Activated naive CD8-positive, alpha-beta T cell treated with anti-CD3 and anti-CD28 coated beads, Interleukin-2, amount 50 U/mL, for 24 hours (primary cell): ENCODE results near the gene GPR150.
"Not testable (repeated sequence)": the region's sequence is repeated elsewhere in the genome, so short reads cannot be mapped to it uniquely, and the experiment has no call there.

Experiments
- ATAC-seq: fragments of 150-1000 bp; cut with Tn5 transposase; one replicate; pipeline ENCODE4 v1.10.0; 2021
- DNase-seq: peaks from one replicate; pipeline ENCODE4 v3.0.0; 2021
- H3K27ac Mint-ChIP-seq: one replicate; pipeline ENCODE4 v1.8.0; 2021; ENCODE audit warnings: mild to moderate bottlenecking, mixed read lengths
- H3K27me3 Mint-ChIP-seq: one replicate; pipeline ENCODE4 v1.8.0; 2021; ENCODE audit warnings: mixed read lengths
- H3K36me3 Mint-ChIP-seq: one replicate; pipeline ENCODE4 v1.8.0; 2021; ENCODE audit warnings: low read depth, mixed read lengths
- H3K4me1 Mint-ChIP-seq: one replicate; pipeline ENCODE4 v1.8.0; 2021; ENCODE audit warnings: mixed read lengths
- H3K4me3 Mint-ChIP-seq: one replicate; pipeline ENCODE4 v1.8.0; 2021; ENCODE audit warnings: mild to moderate bottlenecking, moderate library complexity, mixed read lengths
- H3K9me3 Mint-ChIP-seq: one replicate; pipeline ENCODE4 v1.8.0; 2021; ENCODE audit warnings: mixed read lengths

Gene GPR150

DNA sequence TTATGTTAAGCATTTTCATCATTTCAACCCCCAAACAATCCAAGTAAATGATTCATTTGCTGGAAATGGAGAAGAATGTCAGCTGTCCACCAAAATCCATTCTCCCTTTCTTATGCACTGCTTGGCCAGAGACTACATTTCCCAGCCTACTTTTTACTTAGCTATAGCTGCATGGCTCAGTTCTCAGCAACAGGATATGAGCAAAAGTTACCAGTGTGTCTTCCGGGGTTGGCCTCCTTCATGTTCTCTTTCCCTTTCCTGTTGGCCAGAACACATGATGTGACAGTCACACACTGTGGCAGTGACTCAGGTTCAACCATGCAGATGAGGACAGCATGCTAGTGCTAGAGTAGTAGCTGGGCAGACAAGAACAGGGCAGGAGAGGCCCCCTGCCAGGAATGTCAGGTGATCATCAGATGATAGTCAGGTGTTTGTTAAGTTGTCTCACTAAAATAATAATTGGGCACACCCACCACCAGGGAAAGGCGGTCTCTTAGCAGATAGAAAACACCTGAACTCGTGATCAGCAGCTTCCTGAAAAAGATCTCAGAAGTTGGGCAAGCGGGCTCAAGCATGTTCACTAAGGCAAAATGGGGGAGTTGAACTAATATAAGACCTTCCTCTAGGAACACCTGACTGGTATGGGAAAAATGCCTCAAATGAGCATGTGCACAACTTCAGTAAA, 12.2 kb downstream of the GPR150 start:
- Mint-ChIP-seq H3K9me3 (peaks cover 21% of the 10 kb centered on the region), H3K4me1 (peaks cover 20% of the 10 kb centered on the region), H3K36me3 (peaks cover 4% of the 10 kb centered on the region), H3K27me3 (no peaks in the 10 kb centered on the region), H3K27ac (peak overlapping the region; percentile 96), H3K4me3 (peak overlapping the region; percentile 46)
- DNase-seq (peak; percentile 60), ATAC-seq (peak; percentile 100)

DNA sequence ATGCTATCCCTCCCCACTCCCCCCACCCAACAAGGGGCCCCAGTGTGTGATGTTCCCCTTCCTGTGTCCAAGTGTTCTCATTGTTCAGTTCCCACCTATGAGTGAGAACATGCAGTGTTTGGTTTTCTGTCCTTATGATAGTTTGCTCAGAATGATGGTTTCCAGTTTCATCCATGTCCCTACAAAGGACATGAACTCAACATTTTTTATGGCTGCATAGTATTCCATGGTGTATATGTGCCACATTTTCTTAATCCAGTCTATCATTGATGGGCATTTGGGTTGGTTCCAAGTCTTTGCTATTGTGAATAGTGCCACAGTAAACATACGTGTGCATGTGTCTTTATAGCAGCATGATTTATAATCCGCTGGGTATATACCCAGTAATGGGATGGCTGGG, 13.1 kb downstream of the GPR150 start:
- not testable (repeated sequence) for DNase-seq, H3K36me3 Mint-ChIP-seq, H3K27ac Mint-ChIP-seq, ATAC-seq, H3K4me3 Mint-ChIP-seq, H3K27me3 Mint-ChIP-seq
- peaks cover 21% of the 10 kb centered on the region for H3K9me3 Mint-ChIP-seq
- peaks cover 20% of the 10 kb centered on the region for H3K4me1 Mint-ChIP-seq

DNA sequence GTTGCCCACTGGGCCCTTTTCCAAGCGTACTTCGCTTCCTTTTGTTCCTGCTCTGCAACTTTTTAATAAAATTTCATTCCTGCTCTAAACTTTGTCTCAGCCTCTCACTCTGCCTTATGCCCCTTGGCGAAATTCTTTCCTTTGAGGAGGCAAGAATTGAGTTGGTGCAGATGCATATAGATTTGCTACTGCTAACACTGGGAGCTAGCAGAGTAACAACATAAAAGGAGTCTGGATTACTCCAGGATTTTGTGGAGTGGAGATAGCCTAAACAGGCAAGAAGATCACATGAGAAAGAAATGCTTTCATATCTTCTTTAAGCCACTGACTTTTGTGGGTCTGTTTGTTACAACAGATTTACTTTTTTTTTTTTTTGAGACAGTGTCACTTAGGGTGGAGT, 13.8 kb downstream of the GPR150 start:
- no peak for ATAC-seq
- no peak overlapping the region for H3K4me3 Mint-ChIP-seq
- H3K27ac Mint-ChIP-seq, result no peak overlapping the region
- peaks cover 21% of the 10 kb centered on the region for H3K9me3 Mint-ChIP-seq
- peaks cover 4% of the 10 kb centered on the region for H3K36me3 Mint-ChIP-seq
- peaks cover 20% of the 10 kb centered on the region for H3K4me1 Mint-ChIP-seq
- DNase-seq, result no peak
- H3K27me3 Mint-ChIP-seq, result no peaks in the 10 kb centered on the region

GRCh38 chr5:95634081-95634480, 14.2 kb downstream of the GPR150 start:
- Mint-ChIP-seq H3K27ac (no peak overlapping the region), H3K4me1 (peaks cover 20% of the 10 kb centered on the region), H3K4me3 (no peak overlapping the region), H3K36me3 (peaks cover 4% of the 10 kb centered on the region), H3K27me3 (no peaks in the 10 kb centered on the region), H3K9me3 (peaks cover 21% of the 10 kb centered on the region)
- no peak for DNase-seq
- ATAC-seq, result no peak

DNA sequence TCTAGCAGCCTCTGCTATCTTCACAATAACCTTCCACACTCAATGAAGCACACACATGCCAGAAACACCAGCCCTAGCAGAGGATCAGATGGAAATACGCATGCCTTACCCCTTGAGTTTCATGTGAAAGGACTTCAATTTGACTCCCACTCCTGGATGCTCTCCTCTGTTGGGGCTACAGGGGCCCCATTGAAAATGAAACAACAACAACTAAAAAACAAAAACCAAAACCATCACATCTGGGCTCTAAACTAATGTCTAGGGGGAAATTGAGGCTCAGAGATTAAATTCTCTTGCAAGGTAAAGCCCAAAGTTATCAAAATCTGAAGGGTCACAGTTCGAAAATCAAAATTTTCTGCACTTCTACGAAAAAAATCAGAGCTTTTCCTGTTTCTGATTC, 18.7 kb downstream of the GPR150 start:
- ATAC-seq (no peak), DNase-seq (no peak)
- H3K9me3 Mint-ChIP-seq, result no peaks in the 10 kb centered on the region
- H3K36me3 Mint-ChIP-seq, result no peaks in the 10 kb centered on the region
- no peaks in the 10 kb centered on the region for H3K27me3 Mint-ChIP-seq
- H3K4me3 Mint-ChIP-seq, result no peak overlapping the region
- no peaks in the 10 kb centered on the region for H3K4me1 Mint-ChIP-seq
- H3K27ac Mint-ChIP-seq, result no peak overlapping the region

GRCh38 chr5:95641741-95642220, 21.9 kb downstream of the GPR150 start:
- DNase-seq (no peak), ATAC-seq (no peak)
- no peaks in the 10 kb centered on the region for H3K27me3 Mint-ChIP-seq

DNA sequence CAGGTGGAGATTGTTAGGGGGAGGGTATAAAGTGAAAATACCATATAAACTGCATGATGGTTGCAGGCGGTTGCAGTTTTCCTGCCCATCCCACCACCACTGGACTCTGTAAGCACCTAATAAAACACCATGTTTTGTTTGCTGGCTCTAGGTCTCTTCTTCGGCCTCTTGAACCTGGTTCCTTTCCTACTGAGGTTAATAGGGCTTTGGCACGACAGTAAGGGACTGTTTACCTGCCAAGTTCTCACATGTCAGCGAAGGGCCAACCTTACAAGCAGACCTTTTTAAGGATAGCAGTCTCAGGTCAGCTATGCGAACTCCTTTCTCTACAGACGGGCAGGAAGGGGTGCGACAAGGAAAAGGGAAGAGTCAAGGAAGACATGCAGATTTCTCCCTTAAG, 23.3 kb downstream of the GPR150 start:
- H3K27ac Mint-ChIP-seq, result no peak overlapping the region
- H3K9me3 Mint-ChIP-seq, result no peaks in the 10 kb centered on the region
- DNase-seq (no peak), ATAC-seq (no peak)
- H3K4me1 Mint-ChIP-seq, result peaks cover 26% of the 10 kb centered on the region
- no peaks in the 10 kb centered on the region for H3K27me3 Mint-ChIP-seq
- no peaks in the 10 kb centered on the region for H3K36me3 Mint-ChIP-seq
- H3K4me3 Mint-ChIP-seq, result no peak overlapping the region

More at GRCh38 chr5:95641741-95642220, 21.9 kb downstream of the GPR150 start:
- Mint-ChIP-seq H3K4me3 (no peak overlapping the region), H3K4me1 (peaks cover 20% of the 10 kb centered on the region), H3K27ac (no peak overlapping the region), H3K9me3 (no peaks in the 10 kb centered on the region), H3K36me3 (no peaks in the 10 kb centered on the region)

DNA sequence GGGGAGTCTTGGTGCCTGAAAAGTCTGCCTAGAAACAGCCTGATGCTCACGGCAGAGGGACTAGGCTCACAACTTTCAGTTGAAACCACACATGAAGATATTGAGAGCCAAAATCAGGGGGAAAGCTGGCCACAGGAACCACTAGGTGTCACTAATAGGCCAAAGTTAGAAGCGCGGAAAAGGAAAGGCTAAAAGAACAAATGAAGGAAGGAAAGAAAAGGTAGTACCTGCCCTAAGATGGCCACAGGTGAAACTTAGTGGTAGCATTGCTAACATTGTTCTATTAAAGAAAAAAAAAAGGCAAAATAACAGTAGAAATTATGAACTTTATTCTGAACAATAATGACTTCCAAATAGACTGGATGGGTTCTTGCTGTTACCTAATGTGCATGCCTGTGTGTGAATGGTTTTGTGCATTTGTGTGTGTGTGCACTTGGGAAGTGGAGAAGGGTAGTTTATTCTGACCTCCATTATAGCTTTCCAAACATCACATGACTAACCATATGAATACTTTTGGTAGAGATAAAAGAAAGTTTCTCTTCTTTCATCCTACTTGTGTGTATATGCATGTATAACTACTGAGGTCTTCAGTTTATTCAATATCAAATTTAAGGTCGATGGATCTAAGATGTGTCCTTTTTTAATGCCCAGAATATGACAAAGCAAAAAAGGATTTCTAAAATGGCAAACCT, 24.6 kb downstream of the GPR150 start:
- H3K27me3 Mint-ChIP-seq, result no peaks in the 10 kb centered on the region
- H3K4me1 Mint-ChIP-seq, result peaks cover 36% of the 10 kb centered on the region
- DNase-seq (peak; percentile 49), ATAC-seq (no peak)
- H3K27ac Mint-ChIP-seq, result peak overlapping the region; percentile 19
- no peaks in the 10 kb centered on the region for H3K9me3 Mint-ChIP-seq
- no peaks in the 10 kb centered on the region for H3K36me3 Mint-ChIP-seq
- H3K4me3 Mint-ChIP-seq, result no peak overlapping the region

GRCh38 chr5:95646226-95646568, 26.3 kb downstream of the GPR150 start:
- not testable (repeated sequence) for ATAC-seq, H3K36me3 Mint-ChIP-seq, H3K27me3 Mint-ChIP-seq, H3K9me3 Mint-ChIP-seq, DNase-seq
- Mint-ChIP-seq H3K27ac (peak overlapping the region; percentile 79), H3K4me1 (peaks cover 36% of the 10 kb centered on the region), H3K4me3 (peak overlapping the region; percentile 80)

DNA sequence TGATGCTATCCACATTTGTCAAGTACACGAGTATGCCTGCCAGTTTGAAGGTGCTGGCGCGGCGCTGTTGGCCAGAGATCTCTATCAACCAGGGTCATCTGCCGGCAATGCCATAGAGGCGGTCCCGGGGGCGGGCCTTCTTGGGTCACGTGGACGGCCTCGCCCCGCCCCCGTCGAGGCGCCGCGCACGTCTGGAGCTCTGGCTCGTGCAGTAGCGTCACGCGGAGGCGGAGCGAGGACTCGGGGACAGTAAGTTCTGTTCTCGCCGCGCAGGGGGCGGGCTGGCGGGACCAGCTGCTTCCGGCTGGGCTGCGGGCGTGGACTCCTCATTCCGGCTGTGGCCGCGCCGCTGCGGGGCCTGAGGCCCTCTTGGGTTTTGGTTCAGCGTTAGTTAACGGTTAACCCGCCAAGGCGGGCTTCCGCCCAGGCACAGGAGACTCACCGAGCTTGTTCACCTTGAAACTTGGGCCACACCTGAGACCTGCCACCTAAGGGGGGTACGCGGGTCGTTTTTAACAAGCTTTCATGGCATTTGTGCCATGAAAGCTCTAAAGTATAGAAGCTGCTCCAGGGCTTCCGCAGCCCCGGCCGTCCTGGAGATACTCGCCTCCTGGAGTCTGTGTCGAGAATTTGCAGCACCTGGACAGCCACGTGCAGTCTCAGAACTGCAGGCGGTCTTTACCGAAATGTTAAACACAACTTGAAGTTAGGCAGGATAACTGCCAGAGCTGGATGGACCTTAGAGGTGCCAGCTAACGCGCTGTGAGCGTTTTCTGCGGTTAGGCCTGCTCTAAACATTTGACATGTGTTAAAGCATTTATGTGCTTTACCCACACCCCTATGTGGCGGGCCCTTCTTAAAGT, 26.9 kb downstream of the GPR150 start, which contains the start of gene RFESD:
RFESD (plus strand) TSS at position 209 of the 863 bp plus-strand sequence. CDS start 5,495 bp downstream, outside the sequence.
- no peaks in the 10 kb centered on the region for H3K36me3 Mint-ChIP-seq

GRCh38 chr5:95647886-95648860, 28.3 kb downstream of the GPR150 start:
- H3K27me3 Mint-ChIP-seq, result no peaks in the 10 kb centered on the region
- H3K4me3 Mint-ChIP-seq, result peak overlapping the region; percentile 80
- H3K9me3 Mint-ChIP-seq, result no peaks in the 10 kb centered on the region
- no peak for DNase-seq
- H3K4me1 Mint-ChIP-seq, result peaks cover 36% of the 10 kb centered on the region
- H3K36me3 Mint-ChIP-seq, result no peaks in the 10 kb centered on the region
- peak; percentile 33 for ATAC-seq
- H3K27ac Mint-ChIP-seq, result peak overlapping the region; percentile 77

More for the DNA sequence above, 26.9 kb downstream of the GPR150 start, which contains the start of gene RFESD:
- Mint-ChIP-seq H3K27ac (peak within 1 kb of the TSS; percentile 79), H3K4me1 (peaks cover 36% of the 10 kb centered on the region), H3K27me3 (no peaks in the 10 kb centered on the region), H3K9me3 (no peaks in the 10 kb centered on the region), H3K4me3 (peak within 1 kb of the TSS; percentile 80)
- peak; percentile 98 for DNase-seq
- ATAC-seq, result peak; percentile 97

DNA sequence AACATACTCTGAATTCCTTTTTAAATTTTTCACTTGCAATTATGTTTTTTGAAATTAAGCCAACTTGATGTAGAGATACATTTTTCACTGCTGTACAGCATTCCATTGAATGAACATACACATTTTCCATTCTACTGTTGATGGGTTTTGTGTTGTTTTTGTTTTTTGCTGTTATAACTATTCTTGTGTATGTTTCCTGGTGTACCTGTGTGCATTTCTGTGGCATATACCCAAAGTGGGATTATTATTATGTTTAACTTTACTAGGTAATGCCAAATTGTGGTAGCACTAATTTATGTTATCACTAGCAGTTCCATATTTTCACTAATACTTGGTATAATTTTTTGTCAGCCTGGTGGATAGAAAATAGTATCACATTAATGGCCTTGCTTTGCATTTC, 29.4 kb downstream of the GPR150 start:
- ATAC-seq (no peak), DNase-seq (no peak)
- H3K27ac Mint-ChIP-seq, result no peak overlapping the region
- H3K36me3 Mint-ChIP-seq, result peaks cover 2% of the 10 kb centered on the region
- no peak overlapping the region for H3K4me3 Mint-ChIP-seq
- no peaks in the 10 kb centered on the region for H3K9me3 Mint-ChIP-seq
- H3K4me1 Mint-ChIP-seq, result peaks cover 34% of the 10 kb centered on the region
- H3K27me3 Mint-ChIP-seq, result no peaks in the 10 kb centered on the region

DNA sequence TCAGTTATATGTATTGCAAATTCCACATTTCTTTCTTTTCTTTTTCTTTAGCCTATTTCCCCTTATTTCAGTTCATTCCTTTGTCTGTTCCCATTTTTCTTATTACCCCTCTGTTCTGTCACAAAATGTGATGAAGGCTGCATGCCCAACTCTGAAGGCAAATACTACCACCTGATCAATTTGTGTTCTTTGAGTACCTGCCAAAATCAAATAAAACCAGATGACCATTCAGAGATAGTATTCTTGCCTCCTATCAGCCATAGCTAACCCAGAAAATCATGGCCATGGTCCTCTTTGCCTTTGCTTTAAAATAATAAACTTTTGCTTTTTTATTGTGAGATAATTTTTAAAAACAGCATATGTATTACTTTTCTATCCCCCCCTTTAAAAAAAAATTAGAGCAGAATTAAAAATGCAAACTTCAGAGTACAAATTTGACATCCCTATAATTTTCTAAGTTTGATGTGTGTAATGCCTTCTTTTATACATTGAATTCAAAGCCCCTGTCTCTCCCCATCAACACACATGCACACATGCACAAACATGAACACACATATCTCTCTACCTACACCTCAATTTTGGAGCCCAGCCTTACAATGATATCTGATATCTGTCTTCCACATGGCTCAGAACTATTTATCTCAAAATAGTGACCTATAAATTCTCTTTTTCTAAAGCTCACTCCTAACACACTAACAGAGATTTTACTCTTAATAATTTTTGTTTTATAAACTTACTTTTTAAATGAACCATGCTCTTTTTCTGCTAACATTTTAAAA, 30.1 kb downstream of the GPR150 start:
- H3K36me3 Mint-ChIP-seq, result peaks cover 2% of the 10 kb centered on the region

More for the DNA sequence above, 30.1 kb downstream of the GPR150 start:
- H3K4me1 Mint-ChIP-seq, result peaks cover 28% of the 10 kb centered on the region
- no peak overlapping the region for H3K4me3 Mint-ChIP-seq
- DNase-seq, result no peak
- ATAC-seq, result no peak
- no peak overlapping the region for H3K27ac Mint-ChIP-seq
- H3K9me3 Mint-ChIP-seq, result no peaks in the 10 kb centered on the region
- H3K27me3 Mint-ChIP-seq, result no peaks in the 10 kb centered on the region
